ENCODE data around the gene GALT.
A peak's percentile ranks its signal among the peaks of the same experiment; 100 is the strongest.

GALT gene

DNA sequence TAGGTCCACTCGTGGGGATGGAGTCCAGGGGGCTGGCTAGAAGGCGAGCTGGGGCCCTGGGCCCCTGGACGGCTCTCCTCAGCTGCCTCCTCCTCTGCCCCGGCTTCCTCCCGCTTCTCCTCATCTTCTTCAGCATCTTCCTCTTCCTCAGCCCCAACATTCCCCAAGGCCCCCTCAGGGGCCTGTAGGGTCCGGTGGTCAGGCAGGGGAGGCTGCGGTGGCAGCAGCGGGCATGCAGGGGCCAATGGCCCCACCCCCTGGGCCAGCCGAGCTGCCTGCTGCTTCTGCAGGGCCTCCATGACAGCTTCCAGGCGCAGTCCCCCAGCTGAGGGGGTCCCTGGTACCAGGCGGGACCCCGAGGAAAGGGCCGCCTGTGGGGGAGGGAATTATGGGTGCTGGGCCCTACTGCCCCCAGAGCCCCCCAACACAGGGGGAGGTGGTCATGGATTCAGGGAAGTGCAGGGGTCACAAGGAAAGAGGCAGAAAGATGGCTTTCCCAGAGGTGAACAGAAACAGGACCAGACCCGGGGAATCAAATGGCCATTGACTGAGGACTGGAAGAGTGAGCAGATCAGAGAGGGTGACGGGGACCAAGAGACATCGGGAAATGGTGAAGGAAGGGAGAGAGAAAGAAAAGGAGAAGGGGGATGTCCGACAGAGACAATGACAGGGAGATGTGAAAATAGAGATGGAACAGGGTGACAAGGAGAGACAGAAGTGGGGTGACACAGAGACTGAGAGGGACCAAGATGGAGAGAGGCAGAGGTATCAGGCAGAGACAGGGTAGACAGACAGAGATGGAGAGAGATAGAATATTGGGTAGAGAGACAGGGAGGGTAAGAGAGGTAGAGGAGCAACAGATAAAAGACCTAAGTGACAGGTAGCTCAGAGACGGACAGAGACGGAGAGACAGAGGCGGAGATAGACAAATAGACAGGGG, 18.5 kb upstream of the GALT start:
- Histone ChIP-seq H3K4me3 (ENCODE audit: low read length in 2 of 2) (peak overlapping the region; percentile 51 to 65), H3K9ac (ENCODE audit: low read depth in 1 of 2, low read length in 2 of 2) (peak overlapping the region in 1 of 2 donors; percentile 47), H3K36me3 (ENCODE audit: control insufficient read depth in 2 of 2, insufficient read depth in 2 of 2, low read length in 2 of 2) (no peaks in the 10 kb centered on the region), H3K4me1 (ENCODE audit: control insufficient read depth in 2 of 2, insufficient read depth in 2 of 2, low read length in 2 of 2) (peaks cover 9 to 13% of the 10 kb centered on the region in 2 donors), H3K27me3 (ENCODE audit: control insufficient read depth in 2 of 2, insufficient read depth in 2 of 2, low read length in 2 of 2) (peaks cover 54 to 61% of the 10 kb centered on the region in 2 donors), H3K9me3 (ENCODE audit: control insufficient read depth in 2 of 2, low read length in 2 of 2) (peaks cover 0 to 2% of the 10 kb centered on the region in 2 donors), H3K27ac (ENCODE audit: low read depth in 2 of 2, low read length in 2 of 2) (no peak overlapping the region)

DNA sequence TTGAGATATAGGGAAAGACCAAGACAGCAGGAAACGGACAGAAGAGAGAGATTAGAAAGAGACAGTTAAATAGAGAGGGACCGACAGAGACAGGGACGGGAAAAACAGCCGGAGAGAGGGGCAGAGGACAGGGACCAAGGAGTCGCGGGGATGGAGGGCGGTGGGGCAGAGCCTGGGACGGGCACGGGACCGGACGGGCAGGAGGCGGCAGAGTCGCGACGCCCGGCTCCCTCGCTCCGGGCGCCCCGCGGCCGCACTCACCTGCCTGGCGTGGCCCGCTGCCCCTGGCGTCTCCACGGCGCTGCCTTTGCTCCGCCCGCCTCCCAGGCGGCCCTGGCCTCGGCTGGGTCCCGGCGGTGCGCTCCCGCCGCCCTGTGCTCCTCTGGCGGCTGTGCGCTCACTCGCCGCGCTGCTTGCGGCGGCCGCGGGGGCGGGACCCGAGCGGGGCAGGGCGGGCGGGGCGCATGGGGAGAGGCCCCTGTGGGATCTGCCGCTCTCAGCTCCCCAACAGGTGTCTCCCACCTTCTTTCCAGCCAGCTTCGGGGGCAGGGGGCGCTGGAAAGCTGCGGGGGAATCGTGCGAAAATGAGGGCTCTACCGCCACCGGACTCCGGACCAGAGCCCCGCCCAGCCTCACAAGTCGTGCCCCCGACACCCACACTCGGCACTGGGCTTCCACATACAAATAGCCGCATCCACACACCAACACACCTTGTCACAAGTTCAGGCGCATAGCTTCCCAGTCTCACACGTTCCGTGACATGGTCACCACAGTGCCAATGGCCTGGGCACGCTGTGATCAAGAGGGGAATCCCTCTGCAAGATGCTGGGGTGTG, 17.6 kb upstream of the GALT start, which contains the start of gene ARID3C:
Gene ARID3C, minus strand, starts transcription at position 411 of the 835 bp plus-strand sequence. CDS start 1,052 bp downstream, outside the sequence.
- H3K9ac ChIP-seq (ENCODE audit: low read depth in 1 of 2, low read length in 2 of 2): peak within 1 kb of the TSS in 1 of 2 donors; percentile 47
- H3K9me3 ChIP-seq (ENCODE audit: control insufficient read depth in 2 of 2, low read length in 2 of 2): peaks cover 0 to 2% of the 10 kb centered on the region in 2 donors
- no peak within 1 kb of the TSS for H3K27ac ChIP-seq (ENCODE audit: low read depth in 2 of 2, low read length in 2 of 2)
- peaks cover 9 to 13% of the 10 kb centered on the region in 2 donors for H3K4me1 ChIP-seq (ENCODE audit: control insufficient read depth in 2 of 2, insufficient read depth in 2 of 2, low read length in 2 of 2)
- H3K4me3 ChIP-seq (ENCODE audit: low read length in 2 of 2): peak within 1 kb of the TSS; percentile 51 to 65
- peaks cover 47 to 55% of the 10 kb centered on the region in 2 donors for H3K27me3 ChIP-seq (ENCODE audit: control insufficient read depth in 2 of 2, insufficient read depth in 2 of 2, low read length in 2 of 2)
- no peaks in the 10 kb centered on the region for H3K36me3 ChIP-seq (ENCODE audit: control insufficient read depth in 2 of 2, insufficient read depth in 2 of 2, low read length in 2 of 2)

DNA sequence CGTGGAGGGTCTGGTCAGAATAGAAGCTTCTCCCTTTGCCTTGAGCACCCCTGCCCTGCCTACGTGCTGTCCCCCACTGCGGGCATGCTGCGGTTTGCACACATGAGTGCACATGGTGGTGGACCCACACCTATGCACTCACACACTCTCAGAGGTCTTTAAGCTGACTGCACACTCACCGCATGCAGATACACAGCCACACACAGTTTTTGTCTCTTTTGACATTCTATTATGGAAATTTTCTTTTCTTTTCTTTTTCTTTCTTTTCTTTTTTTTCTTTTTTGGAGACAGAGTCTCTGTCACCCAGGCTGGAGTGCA, 17.0 kb upstream of the GALT start:
- Histone ChIP-seq H3K27me3 (ENCODE audit: control insufficient read depth in 2 of 2, insufficient read depth in 2 of 2, low read length in 2 of 2) (peaks cover 42 to 50% of the 10 kb centered on the region in 2 donors), H3K4me1 (ENCODE audit: control insufficient read depth in 2 of 2, insufficient read depth in 2 of 2, low read length in 2 of 2) (peaks cover 9 to 13% of the 10 kb centered on the region in 2 donors), H3K9ac (ENCODE audit: low read depth in 1 of 2, low read length in 2 of 2) (no peak overlapping the region), H3K27ac (ENCODE audit: low read depth in 2 of 2, low read length in 2 of 2) (no peak overlapping the region), H3K4me3 (ENCODE audit: low read length in 2 of 2) (peak overlapping the region; percentile 51 to 65), H3K36me3 (ENCODE audit: control insufficient read depth in 2 of 2, insufficient read depth in 2 of 2, low read length in 2 of 2) (no peaks in the 10 kb centered on the region), H3K9me3 (ENCODE audit: control insufficient read depth in 2 of 2, low read length in 2 of 2) (peaks cover 0 to 2% of the 10 kb centered on the region in 2 donors)

DNA sequence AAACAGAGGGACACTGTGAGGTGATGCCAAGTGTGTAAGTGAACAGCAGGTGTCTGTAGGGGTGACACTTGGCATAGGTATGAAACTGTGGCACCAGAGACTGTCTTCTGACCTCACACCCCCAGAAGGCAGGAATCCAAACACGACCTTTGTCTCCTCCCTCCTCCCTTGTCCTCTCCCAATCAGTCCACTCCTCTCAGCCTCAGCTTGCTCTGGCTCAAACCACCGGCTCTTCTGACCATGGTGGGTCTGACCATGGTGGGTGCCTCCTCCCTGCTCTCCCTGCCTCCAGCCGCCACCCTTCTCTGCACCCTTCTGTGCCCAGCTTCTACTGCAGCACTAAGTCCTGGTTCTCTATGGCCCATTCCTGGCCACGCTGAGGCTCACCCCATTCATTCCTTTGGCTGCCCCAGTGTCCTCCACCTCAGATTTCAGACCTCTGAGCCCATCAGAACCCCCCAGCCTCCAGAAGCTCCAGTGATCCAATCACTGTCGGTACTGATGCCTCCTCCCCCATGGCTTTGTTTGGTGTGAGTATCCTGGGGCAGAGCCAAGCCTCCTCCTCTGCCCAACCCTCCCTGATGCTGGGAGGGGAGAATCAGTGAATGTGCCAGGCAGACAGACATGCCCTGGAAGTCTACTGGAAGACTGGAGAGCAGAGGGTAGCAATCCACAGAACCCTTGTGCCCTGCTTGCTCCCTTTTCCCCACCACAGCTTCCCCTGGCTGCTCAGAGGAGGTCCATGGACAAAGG, 15.9 kb upstream of the GALT start:
- Histone ChIP-seq H3K36me3 (ENCODE audit: control insufficient read depth in 2 of 2, insufficient read depth in 2 of 2, low read length in 2 of 2) (peaks cover 0 to 7% of the 10 kb centered on the region in 2 donors), H3K27ac (ENCODE audit: low read depth in 2 of 2, low read length in 2 of 2) (no peak overlapping the region), H3K9me3 (ENCODE audit: control insufficient read depth in 2 of 2, low read length in 2 of 2) (peaks cover 0 to 2% of the 10 kb centered on the region in 2 donors), H3K4me3 (ENCODE audit: low read length in 2 of 2) (no peak overlapping the region), H3K27me3 (ENCODE audit: control insufficient read depth in 2 of 2, insufficient read depth in 2 of 2, low read length in 2 of 2) (peaks cover 34 to 40% of the 10 kb centered on the region in 2 donors), H3K9ac (ENCODE audit: low read depth in 1 of 2, low read length in 2 of 2) (no peak overlapping the region), H3K4me1 (ENCODE audit: control insufficient read depth in 2 of 2, insufficient read depth in 2 of 2, low read length in 2 of 2) (peaks cover 9 to 13% of the 10 kb centered on the region in 2 donors)

DNA sequence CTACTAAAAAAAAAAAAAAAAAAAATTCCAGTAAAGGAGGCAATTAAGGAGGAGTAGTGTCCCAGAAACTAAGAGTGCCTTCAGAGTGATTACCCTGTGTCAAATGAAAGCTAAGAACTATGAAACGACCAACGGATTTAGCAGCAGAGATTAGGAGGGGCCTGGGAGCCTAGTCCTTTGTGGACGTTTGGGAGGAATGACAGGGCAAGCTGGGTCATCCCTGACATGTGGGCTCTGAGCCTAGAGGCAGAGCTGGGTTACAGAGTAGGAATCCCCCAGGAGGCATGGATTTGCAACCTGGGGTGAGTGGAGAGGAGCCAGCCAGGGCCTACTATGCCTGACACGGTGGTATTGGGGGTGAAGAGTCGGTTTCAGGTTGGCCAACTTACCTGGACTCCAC, 13.3 kb upstream of the GALT start:
- no peak overlapping the region for H3K4me3 ChIP-seq (ENCODE audit: low read length in 2 of 2)
- H3K4me1 ChIP-seq (ENCODE audit: control insufficient read depth in 2 of 2, insufficient read depth in 2 of 2, low read length in 2 of 2): peaks cover 21 to 22% of the 10 kb centered on the region in 2 donors
- H3K9me3 ChIP-seq (ENCODE audit: control insufficient read depth in 2 of 2, low read length in 2 of 2): no peaks in the 10 kb centered on the region
- H3K9ac ChIP-seq (ENCODE audit: low read depth in 1 of 2, low read length in 2 of 2): no peak overlapping the region
- no peak overlapping the region for H3K27ac ChIP-seq (ENCODE audit: low read depth in 2 of 2, low read length in 2 of 2)
- peaks cover 10 to 17% of the 10 kb centered on the region in 2 donors for H3K27me3 ChIP-seq (ENCODE audit: control insufficient read depth in 2 of 2, insufficient read depth in 2 of 2, low read length in 2 of 2)
- H3K36me3 ChIP-seq (ENCODE audit: control insufficient read depth in 2 of 2, insufficient read depth in 2 of 2, low read length in 2 of 2): peaks cover 0 to 9% of the 10 kb centered on the region in 2 donors

DNA sequence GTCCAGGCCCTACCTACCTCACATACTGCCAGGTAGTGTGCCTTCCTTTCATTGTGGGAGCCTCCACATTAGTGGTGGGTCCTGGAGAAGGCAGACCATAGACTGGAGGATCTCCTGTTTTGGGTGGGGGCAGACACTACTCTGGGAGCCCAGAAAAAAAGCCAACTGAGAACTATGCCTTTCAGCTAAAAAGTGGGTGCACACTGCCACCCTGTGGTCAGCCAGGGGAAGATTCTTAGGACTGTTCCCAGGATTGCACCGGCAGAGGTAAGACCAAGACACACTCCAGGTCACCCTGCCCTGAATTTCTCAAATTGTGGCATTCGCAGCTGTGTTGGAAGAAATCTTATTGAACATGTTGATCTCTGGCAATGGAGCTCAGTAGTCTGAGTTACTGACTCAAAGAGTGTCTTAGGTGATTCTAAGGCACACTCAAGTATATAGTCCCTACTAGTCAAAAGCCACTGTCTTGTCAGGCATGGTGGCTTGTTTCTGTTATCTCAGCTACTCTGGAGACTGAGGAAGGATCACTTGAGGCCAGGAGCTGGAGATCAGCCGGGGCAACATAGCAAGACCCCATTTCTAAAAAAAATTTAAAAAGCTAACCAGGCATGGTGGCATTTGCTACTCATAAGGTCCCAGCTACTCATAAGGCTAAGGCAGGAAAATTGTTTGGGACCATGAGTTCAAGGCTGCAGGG, 12.5 kb upstream of the GALT start:
- peaks cover 21% of the 10 kb centered on the region in 2 donors for H3K4me1 ChIP-seq (ENCODE audit: control insufficient read depth in 2 of 2, insufficient read depth in 2 of 2, low read length in 2 of 2)
- no peak overlapping the region for H3K27ac ChIP-seq (ENCODE audit: low read depth in 2 of 2, low read length in 2 of 2)
- H3K9ac ChIP-seq (ENCODE audit: low read depth in 1 of 2, low read length in 2 of 2): no peak overlapping the region
- no peaks in the 10 kb centered on the region for H3K9me3 ChIP-seq (ENCODE audit: control insufficient read depth in 2 of 2, low read length in 2 of 2)
- peaks cover 5 to 11% of the 10 kb centered on the region in 2 donors for H3K27me3 ChIP-seq (ENCODE audit: control insufficient read depth in 2 of 2, insufficient read depth in 2 of 2, low read length in 2 of 2)
- peaks cover 0 to 9% of the 10 kb centered on the region in 2 donors for H3K36me3 ChIP-seq (ENCODE audit: control insufficient read depth in 2 of 2, insufficient read depth in 2 of 2, low read length in 2 of 2)
- no peak overlapping the region for H3K4me3 ChIP-seq (ENCODE audit: low read length in 2 of 2)

DNA sequence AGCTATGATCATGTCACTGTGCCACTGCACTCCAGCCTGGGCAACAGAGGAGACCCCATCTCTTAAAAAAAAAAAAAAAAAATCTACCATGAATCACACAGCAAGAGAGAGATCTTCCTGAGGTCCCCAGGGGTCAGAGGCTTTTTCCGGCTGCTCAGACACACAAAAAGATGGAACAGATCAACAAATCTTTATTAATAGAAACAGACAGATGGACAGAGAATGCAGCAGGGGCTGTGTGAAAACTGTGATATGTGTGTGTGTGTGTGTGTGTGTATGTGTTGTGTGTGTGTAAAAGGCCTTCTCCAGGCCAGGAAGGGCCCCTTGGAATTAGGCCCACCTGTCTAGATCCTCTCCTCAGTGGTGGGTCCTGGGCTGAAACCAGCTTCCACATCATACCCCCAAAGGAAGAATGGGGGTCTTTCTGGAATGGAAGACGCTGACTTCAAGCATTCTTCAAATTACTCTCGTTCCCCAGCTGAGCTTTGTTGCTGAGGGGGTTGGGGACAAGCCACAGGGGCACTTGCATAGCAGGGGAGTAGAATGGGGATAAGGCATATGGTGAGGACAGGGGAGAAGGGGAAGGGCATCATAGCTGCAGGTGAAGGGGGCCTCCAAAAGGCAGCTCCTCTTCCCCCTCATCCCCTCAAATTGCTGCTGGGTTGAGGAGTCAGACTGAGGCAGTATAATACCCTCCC, 11.8 kb upstream of the GALT start:
- Histone ChIP-seq H3K36me3 (ENCODE audit: control insufficient read depth in 2 of 2, insufficient read depth in 2 of 2, low read length in 2 of 2) (peaks cover 0 to 9% of the 10 kb centered on the region in 2 donors), H3K9ac (ENCODE audit: low read depth in 1 of 2, low read length in 2 of 2) (no peak overlapping the region), H3K4me1 (ENCODE audit: control insufficient read depth in 2 of 2, insufficient read depth in 2 of 2, low read length in 2 of 2) (peaks cover 21% of the 10 kb centered on the region in 2 donors), H3K4me3 (ENCODE audit: low read length in 2 of 2) (no peak overlapping the region), H3K9me3 (ENCODE audit: control insufficient read depth in 2 of 2, low read length in 2 of 2) (no peaks in the 10 kb centered on the region), H3K27me3 (ENCODE audit: control insufficient read depth in 2 of 2, insufficient read depth in 2 of 2, low read length in 2 of 2) (peaks cover 0 to 6% of the 10 kb centered on the region in 2 donors), H3K27ac (ENCODE audit: low read depth in 2 of 2, low read length in 2 of 2) (no peak overlapping the region)

DNA sequence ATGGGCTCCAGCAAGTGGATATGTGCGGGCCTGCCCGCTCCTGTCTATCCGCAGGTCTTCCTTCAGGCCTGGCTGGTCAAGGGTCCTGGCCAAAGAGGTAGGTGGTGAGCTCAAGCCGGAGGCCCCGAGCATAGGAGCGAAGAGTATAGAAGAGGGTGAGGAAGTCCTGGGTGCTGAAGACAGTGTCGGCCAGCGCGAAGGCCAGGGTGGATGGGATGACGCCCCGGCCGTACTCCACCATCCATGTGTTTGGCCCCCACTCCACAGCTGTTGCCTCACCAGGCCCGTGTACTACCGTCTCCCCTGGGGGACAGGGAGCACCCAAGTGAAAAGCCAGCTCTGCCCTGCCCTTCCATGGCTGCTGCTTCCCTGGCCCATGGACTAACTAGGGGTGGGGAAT, 10.9 kb upstream of the GALT start:
- H3K27ac ChIP-seq (ENCODE audit: low read depth in 2 of 2, low read length in 2 of 2): no peak overlapping the region
- peaks cover 0 to 9% of the 10 kb centered on the region in 2 donors for H3K36me3 ChIP-seq (ENCODE audit: control insufficient read depth in 2 of 2, insufficient read depth in 2 of 2, low read length in 2 of 2)
- H3K27me3 ChIP-seq (ENCODE audit: control insufficient read depth in 2 of 2, insufficient read depth in 2 of 2, low read length in 2 of 2): peaks cover 0 to under 1% of the 10 kb centered on the region in 2 donors
- H3K4me3 ChIP-seq (ENCODE audit: low read length in 2 of 2): no peak overlapping the region
- H3K9ac ChIP-seq (ENCODE audit: low read depth in 1 of 2, low read length in 2 of 2): no peak overlapping the region
- H3K4me1 ChIP-seq (ENCODE audit: control insufficient read depth in 2 of 2, insufficient read depth in 2 of 2, low read length in 2 of 2): peaks cover 15 to 16% of the 10 kb centered on the region in 2 donors
- H3K9me3 ChIP-seq (ENCODE audit: control insufficient read depth in 2 of 2, low read length in 2 of 2): no peaks in the 10 kb centered on the region

Measured in mucosa of rectum (tissue), 2 donors.